LHCN-M2 (cell line): Measurements from ENCODE around the gene KDM5C. TPM values are rescaled to one million over a fixed set of nuclear protein-coding genes. Genes with fewer than 3 reads are reported as not detected.

Experiments used
- DNase-seq: peaks from one replicate; pipeline ENCODE4 v3.0.0-alpha.2; 2012; ENCODE audit warnings: low read depth
- polyA plus RNA-seq: library from polyadenylated mRNA; unstranded; fragments of >200 nt; gene quantifications from one replicate; pipeline ENCODE4 v1.2.1, GENCODE V29; 2012; ENCODE audit warnings: missing spikeins
- total RNA-seq: library from RNA; depleted of rRNA; stranded (reverse); fragments of >200 nt; gene quantifications from 2 replicates; pipeline ENCODE4 v1.2.3, GENCODE V29; 2014; rRNA removed

The KDM5C gene
- 68.8 and 94.1 TPM in 2 replicates for total RNA-seq
- 30.8 TPM for polyA plus RNA-seq

DNA sequence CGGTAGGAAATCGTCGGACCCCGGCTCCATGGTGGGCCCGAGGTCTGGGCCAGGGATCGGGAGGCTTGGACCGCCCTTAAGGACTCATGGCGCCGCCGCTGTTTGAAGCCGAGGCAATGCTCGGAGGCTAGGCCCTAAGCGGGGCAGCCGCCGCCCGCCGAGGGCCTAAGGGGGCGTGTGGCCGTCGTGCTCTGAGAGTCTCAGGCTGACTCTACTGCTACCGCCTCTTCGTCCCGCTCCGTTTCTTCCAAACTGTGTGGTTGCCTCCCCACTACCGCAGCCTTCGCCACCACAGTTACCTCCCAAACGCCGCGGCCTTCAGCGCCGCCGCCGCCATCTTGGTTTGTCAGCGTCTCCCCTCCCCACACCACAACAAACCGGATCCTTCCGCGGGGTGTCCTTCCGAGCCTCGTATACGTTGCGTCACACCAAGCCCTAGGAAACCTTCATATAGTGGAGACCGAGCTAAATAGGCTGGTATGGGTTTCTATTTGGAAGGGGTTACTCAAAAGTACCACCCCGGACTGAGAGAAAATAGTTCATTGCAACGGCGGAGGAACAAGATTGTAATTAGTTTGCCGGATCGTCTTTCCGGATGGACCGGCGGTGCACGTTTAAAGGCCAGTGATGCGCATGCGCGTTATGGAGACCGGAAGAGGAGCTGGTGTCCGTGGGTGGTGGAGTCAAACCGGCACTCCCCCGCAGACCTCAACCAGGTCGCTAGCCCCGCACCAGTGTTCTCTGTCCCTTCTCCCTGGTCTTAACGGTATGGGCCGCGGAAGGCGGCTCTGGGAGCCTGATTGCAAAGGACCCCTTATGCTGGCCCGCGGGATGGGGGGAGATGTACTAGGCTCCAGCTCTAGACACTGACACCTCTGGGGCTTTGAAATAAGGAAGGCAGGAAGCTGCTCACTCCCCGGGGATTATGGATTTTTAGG, at the start of gene KDM5C:
KDM5C (minus strand) TSS at position 348 of the 938 bp plus-strand sequence; CDS start at position 30, 318 bp downstream.
- peak; percentile 85 for DNase-seq

DNA sequence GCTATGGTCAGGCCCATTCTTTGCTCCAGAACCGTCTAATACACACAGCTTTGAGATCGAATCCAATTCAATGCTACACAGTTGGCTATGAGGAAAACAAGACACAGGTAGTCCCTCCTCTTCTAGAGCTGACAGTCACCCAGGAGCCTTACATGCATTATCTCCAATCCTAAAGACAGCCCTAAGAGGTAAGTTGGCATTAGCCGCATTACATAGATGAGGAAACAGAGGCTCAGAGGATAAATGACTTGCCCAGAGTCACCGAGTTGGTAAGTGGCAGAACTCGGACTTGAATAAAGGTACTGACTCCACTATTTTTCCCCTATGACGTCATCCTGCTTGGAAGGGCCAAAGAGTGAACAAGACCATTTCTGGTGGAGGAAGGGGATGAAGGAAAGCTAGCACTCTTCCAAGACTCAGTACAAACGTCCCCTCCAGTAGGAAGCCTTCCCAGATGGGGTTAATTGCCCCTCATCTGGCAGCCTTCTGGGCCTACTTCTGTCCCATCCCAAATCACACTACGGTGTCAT, 47.9 kb upstream of the KDM5C start:
- DNase-seq = no peak

DNA sequence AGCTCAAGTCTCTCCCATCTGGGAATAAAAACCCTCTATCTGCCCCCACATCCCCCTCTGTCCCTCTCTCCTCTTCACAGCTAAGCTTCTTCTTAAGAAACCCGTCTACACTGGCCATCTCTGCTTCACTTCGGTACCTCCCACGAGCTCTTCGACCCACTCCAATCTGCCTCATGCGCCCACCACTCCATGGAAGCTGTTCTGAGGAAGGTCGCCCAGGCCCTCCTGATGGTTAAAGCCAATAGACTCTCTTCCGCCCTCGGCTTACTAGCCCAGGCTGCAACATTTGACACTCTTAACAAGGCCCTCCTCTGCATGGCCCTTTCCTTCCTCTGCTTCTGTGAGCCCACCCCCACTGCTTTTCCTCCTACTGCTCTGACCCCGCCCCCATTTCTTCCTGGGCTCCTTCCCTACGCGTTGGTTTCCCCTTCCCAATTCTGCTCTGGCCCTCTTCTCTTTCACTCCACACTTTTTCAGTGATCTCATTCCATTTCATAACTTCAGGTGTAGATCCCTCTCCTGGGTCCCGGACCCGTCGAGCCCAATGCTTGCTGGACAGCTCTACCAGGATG, 44.6 kb upstream of the KDM5C start:
- no peak for DNase-seq

DNA sequence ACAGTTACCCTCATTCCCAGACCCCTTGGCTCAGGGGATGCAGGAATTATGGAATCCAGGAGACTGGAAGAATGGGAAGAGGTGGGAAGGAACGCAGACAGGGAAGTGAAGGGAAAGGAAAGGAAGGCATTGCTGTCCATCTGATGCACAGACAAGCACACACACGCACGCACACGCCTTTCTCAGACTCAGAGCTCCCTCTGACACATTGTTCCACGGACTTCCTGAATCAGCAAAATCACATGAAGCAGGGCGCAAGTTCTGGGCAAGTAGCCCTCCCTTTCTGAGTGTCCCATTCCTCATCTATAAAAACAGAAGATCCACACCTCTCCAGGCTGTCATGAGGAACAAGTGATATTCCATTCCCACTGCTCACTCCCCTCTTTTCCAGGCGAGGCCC, 43.2 kb upstream of the KDM5C start:
- DNase-seq = no peak

DNA sequence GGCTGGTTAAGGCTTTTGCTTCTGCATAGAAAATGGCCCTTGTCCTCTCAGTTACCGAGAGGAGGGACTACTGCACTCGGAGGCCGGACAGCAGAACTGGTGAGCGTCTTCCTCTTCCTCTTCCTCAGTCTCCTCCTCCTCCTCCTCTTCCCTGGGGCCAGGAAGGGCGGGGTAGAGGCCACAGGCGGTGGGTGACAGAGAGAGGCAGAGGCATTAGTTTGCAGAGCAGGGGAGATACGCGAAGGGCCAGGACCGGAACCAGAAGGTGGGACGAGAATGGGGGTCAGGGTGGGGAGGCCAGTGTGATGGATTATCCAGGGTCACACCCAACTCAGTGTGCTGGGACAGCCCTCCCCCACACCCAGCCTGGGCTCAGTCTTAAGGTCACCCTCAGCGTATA, 41.9 kb upstream of the KDM5C start:
- DNase-seq = no peak

DNA sequence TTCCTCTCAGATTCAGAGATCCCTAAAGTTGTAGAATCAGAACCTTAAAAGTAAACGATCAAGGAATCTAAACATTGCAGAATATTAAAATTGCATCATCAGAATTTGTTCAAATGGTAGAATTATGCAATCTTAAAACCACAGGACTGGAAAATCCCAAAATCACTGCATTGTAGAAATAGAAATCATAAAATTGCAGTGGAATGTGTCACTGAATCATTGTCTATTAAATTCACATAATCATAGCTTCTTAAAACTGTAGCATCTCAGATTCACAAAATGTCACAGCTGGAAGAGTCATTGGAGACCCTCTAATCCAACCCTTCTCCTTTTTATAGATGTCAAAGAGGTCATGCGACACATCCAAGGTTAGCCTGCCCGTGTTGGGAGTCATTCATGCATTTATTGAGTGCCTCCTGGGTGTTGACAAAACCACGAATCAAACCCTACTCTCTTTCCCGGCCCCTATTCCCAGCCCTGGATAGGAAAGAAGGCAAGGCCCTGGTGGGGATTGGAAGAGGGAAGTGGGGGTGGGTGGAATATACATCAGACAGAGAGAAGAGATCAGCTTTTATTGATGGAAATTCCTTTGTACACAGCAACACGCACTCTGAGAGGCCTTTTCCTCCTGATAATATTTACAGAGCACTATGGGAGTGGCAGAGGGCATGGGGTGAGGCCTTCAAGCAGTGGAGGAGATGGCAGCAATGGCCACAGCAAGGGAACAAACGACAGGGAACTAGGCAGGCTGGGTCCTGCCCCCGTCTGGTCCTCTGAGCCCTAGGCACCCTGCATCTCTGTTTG, 41.0 kb upstream of the KDM5C start:
- peak; percentile 64 for DNase-seq

DNA sequence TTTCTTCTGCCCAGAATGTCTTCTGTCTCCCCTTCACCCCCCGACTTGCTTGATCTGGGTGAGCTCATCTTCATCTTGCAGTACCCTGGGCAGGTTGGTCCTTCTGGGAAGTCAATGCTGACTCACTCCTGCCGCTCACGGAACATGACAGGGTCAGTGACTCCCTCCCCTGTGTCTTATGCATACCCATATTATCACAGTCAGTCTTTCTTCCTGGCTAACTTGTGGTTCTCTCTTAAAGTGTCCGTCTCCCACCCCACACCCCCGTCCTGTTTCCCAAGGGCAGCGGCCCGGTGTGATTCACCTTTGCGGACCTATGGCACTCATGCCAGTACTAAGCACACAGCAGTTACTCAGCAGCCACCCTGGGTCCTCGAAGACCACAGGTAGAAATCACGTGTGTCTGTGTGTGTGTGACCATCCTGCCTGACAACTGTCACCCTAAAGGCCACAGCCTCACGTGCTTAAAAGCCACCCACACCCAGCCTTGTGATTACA, 38.6 kb upstream of the KDM5C start:
- peak; percentile 81 for DNase-seq

DNA sequence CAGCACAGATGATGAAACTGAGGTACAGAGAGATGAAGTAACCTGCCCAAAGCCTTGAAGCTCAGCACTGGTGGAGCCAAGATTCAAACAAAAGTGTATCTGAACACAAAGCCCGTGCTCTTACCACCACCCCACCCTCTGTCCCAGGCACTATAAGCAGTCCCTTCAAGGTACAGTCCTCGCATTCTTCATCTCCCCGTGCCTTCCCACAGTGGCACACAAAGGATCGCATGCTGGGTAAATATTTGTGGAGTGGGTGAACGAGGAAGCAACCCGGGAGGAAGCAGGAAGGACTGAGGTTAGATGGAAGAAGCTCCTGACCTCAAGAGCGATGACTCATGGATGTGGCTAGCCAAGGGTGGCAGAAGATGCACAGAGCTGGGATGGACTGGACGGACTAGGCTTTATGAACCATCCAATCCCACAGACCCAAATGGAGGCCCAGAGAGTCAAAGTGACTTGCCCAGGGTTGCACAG, 37.9 kb upstream of the KDM5C start:
- peak; percentile 87 for DNase-seq

DNA sequence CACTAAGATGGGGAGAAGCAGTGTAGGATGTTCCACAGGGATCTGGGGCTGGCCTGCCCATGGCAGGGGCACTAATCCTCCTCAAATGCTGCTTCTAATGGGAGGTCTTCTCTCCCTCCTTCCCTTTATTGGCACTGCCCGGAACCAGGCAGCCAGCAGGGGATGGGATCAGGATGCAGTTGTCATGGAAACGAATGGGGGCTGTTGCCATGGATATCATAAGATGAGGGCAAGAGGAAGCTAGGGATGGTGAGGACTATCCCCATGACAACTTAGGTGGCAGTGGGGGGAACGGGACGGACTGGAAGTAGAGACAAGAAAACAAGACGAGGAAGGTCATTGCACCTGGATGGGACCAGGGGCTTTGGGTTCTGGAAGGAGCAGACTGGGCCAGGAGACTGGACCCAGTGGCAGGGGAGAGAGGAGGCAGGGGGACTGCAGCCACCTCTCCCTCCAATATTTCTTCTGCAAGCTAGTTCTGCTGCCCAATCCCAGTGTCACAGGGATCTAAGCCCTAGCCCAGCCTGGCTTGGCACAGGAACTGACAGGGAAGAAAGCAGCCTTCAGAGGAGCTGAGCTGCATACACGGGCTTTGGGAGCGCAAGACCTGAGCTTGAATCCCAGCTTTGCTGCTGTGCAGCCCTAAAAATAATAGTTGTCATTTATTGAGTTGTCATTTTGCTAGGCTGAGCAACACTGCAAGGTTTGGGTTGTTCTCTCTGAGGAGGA, 37.3 kb upstream of the KDM5C start:
- no peak for DNase-seq

DNA sequence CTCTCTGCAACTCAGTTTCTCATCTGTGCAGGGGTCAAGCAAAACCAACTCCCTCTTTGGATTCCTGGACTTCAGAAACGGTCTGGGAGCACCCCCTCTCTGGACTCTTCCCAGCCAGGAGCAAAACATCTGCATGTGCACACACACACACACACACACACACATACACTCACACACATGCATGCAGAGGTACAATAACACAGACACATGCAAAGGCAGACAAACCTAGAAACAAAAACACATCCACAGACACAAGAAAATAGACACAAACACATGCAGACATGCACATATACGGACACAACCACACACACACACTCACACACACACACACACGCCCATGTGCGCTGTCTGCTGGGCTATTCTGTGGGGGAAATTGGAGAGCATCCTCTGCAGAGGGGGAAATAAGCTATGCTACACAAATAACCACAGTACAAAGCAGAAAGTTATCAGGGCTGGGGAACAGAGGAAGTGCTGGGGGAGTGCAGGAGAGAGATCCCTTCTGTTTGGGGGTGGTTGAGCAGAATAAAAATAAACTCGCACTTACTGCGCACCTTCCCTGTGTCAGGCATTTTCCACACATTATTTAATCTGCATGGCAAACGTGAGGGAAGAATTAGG, 36.5 kb upstream of the KDM5C start:
- DNase-seq = no peak

DNA sequence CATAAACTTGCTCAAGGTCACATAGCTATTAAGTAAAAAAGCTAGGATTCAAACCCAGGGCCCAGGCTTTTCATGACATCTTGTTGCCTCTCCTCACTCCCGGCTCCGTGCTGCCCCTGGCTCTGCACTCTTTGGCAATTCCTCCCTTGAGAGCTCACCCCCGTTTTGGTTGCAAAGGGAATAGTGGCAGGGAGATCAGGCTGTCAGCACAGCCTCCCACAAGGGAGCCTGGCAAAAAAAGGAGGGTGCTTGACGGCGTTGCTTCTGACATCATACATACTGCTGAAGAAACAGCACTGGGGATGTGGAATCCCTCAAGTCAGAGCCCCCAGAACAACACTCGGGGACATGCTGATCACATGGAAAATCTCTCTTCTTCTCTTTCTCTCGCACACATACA, 35.8 kb upstream of the KDM5C start:
- DNase-seq = no peak

DNA sequence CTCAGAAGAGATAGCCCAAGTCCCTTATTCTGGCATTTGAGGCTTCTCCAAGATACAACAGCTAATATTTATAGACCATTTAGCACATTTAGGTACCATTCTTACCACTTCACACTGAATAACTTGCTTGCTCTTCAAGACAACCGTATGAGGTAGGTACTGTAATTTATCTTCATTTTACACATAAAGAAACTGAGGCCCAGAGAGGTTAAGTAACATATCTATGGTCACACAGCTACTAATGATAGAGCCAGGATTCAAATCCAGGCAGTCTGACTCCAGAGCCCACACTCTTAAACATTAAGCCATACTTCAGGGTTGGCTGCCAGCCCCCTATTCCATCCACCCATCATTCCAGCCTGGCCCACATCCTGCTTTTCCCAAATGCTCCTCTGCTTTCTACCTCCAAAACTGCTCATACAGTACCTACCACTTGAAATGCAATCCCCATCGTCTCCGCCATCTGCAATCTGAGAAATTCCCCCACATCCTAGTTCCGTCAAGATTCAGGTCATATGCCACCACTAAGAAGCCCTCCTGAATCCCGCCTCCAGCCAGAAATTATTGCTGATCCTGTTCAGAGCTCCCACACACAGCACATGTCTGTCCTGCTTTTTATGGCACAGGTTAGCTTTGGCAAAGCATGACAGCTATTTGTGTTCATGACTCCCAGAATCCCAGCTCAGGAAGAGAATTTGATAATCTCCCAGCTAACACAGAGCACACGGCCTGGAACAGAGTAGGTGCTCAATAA, 32.8 kb upstream of the KDM5C start:
- DNase-seq = no peak

DNA sequence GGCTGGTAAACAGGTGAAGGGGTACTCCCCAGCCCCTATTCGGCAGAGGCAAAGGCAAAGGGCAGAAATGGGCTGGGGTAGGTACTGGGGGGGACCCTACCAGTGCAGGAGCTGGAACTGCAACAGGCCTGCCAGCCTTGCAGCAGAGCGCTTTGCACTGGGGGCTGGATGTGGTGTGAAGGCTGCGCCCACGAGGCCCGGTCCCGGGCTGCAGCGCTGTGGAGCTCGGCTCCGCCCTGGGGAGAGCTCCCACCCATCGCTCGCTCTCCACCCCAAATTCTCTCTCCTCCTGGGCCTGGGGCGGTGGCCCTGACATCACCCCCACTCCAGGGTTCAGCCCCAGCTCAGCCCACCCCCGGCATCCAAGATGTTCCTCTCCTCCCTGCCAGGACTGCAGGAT, 32.2 kb upstream of the KDM5C start:
- no peak for DNase-seq

DNA sequence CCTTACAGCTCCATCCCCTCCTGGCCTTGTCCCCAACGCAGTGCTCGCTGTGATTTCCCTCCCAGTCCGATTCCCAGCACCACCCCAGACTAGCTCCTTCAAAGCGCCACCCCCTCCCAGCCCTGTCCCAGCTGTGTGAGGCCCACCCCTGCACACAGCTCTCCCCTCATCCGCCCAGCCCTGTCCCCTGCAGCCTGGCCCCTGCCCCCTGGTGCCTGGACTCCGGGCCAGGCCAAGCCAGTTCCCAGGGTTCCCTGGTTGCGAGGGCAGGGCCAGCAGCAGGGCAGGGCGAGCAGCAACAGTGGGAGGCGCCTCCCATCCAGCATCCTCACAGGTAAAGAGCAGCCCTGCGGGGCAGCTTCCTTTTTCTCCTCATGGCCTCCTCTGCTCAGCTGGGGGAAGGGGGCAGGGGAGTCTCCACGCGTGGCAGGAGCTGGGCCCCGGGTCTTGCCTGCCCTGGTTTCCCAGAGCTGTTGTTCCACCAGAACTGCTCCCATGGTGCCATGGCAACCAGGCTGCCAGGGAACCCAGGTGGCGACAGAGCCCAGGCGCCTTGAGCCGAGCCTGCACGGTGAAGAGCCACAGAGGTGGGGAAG, 31.5 kb upstream of the KDM5C start:
- no peak for DNase-seq

DNA sequence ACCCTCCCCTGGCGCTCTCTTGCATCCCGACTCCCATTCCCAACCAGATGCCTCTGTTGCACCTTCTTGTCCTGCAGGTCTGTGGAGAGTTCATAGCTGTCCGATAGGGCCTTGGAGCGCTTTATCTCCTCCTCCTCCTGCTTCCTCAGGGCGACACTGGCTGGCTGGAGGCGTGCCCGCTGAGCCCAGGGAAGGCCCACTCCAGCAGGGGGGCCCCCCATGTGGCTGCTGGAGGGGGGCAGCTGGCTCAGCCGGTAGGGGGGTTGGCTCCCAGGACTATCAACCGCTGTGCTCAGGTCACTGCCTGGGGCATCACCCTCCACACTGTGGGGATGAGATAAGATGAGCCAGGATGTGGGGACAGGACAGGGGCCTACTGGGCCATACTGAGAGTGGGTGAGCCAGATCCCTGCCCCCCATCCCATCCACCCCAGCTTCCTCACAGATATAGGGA, 30.8 kb upstream of the KDM5C start:
- no peak for DNase-seq

DNA sequence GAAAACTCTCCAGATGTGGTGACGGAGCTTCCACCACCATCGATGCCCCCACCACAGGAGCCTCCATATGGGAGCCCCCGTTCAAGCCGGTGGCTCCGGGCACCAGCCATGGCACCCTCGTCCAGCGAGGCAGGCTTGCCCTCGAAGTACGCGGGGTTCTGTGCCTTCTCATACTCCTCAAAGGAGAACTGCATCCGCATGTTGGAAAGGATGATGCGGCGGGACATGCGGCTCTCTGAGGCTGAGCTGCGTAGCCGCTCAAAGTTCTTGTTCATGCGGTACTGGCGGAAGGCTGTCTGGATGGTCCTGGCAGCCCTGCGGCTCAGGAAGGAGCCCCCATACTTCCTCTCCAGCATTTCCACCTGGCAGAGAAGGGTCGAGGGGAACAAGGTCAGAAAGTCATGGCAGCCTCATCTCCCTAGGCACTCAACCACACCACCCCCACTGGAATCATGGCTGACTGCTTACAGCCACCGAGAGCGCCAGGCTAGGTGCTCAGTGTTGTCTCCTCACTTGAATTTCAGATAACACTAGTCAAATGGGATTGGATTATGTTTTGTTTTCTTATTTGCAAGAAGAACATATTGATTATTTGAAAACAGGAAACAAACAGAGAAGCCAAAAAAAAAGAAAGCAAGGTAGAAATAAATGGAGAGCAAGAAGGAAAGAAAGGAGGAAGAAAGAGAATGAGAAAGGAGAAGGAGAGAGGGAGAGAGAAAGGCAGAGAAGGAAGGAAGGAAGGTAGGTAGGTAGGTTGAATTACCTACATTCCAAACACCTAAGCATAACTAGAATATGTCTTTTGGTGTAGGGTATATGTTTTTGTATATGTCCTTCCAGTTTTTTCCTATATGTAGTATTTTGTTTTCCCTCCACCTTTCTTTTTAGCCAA, 29.8 kb upstream of the KDM5C start:
- no peak for DNase-seq

DNA sequence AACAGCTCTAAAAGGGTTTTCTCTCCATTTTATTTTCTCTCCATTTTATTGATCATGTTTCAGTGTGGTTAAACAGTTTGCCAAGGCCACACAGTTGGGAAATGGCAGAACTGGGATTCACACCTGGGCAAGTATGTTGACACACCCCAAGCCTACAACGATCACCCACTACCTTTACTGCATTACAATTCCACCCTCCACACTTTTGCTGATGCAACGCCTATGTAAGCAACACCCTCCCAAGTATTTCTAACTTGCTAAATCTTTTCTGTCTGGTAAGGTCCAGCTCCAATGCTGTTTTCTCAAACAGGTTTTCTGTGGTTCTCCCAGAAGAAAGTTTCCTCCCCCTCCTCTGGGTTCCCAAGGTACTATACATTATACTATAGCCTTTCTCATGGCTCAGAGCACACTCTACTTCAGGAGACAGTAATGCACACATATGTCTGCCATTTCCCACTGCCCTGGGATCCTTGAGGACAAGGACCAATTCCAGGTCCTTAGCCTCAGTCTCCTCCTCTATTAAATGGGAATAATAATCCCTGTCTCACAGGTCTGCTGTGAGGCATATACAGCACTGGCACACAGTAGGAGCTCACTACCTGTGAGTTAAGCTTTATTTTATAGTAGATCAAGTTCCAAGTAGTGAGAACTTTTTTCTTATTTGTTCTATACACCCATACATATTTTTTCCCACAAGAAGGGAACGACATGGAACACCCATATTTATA, 28.4 kb upstream of the KDM5C start:
- DNase-seq = no peak
